ENCODE data around the gene ADAMTS12.

The ADAMTS12 gene

GRCh38 chr5:33842456-33842855 lies 49.3 kb downstream of the ADAMTS12 start:
- no peak for DNase-seq

DNA sequence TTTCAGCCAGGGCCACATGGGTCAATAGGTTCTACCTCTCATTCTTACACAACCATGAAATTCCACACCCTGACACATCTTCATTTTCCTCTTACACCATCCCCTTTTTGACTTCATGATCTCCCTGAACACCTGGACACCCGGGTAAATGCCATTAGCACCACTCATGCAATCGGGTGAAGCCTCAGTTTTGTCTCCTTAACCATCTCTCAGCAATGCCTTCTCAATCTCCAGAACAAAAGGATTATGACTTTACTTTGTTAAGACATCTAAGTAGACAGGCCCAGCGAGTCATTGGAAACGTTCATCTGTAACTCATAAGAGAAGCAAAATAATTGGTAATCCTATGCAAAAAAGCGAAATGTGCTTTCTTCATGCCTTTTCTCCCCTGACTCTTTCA lies 49.9 kb downstream of the ADAMTS12 start:
- no peak for DNase-seq

DNA sequence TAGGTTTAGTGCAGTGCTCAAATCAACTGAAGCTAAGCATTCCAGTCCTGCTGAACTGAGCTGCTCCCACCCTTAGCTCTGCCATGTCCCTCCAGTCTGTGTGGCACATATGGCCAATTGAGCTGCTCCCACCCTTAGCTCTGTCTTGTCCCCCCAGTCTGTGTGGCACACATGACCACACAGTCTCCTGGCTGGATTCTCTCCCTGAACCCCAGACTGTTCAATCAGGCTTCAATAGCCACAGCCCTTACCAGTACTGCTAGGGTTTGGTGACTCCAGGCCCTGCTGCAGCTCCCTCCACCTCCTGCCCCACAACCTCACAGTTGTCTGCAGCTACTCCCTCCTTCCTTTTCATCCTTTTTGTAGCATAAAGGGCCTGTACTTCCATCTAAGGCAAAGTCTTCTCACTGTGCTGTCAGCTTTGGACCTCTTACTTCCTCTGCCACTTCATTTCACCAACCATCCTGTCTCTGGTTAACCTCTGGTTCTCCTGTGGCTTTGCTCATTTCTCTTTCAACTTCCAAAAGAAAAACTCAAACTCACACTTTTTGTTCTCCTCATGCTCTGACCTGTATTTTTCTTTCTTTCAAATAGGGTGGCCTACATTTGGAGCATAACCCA lies 50.8 kb downstream of the ADAMTS12 start:
- DNase-seq: no peak

- DNase-seq: no peak
Measured at GRCh38 chr5:33837301-33837700, 54.5 kb downstream of the ADAMTS12 start.

DNA sequence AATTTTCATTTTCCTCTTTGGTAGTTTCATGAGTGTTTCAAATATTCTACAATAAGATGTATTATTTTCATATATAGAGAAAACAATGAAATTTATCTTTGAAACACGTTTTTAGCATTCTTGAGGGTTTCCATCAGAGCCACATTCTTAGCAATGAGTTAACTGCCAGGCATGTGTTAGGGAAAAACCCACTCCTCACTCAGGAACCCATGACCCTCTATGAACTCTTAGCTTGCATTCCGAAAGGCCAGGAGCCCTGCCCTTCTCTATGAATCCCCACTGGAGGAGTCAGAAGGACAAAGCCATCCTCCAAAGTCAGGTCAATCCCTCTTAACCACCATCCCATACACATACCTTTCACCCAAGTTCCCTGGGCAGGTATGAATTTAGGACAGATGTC lies 57.5 kb downstream of the ADAMTS12 start:
- DNase-seq: no peak

- no peak for DNase-seq
Measured at GRCh38 chr5:33833237-33833575, 58.6 kb downstream of the ADAMTS12 start.

DNA sequence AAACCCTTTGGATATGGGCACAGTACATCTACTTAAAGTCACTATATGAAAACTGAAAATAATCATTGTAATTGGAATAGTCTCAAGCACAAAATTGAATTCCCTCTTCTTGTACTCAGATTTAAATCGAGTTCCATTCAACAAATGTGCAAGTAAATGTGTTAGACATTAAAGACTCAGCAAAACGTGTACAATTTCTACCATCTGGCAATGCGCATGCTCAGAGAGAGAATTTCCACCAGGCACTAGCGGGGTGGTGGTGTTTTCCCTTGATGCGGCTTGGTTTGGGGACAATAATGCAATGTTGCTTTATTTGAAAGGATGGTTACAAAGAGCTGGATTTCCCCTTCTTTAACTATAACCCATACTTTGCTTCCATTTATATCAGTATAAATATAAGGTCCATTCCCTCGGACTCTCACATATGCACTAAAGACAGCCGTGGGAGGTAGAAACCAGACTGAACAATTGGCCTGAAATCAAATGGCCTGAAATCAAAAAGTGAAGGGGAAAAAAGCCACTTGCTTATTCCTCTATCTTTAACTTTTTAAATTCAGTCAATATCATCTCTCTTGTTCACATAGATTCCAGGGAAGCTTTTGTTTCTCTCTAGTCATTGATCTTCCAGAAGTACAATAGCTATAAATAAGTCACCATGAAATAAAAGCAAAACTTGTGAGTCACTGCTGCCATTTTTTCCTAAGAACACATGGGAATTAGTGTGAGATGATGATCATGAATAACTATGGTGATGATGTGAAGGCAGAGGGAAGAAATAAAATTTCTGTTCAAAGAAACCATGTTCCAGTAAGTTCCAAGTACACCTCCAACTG lies 59.2 kb downstream of the ADAMTS12 start:
- DNase-seq: no peak

DNA sequence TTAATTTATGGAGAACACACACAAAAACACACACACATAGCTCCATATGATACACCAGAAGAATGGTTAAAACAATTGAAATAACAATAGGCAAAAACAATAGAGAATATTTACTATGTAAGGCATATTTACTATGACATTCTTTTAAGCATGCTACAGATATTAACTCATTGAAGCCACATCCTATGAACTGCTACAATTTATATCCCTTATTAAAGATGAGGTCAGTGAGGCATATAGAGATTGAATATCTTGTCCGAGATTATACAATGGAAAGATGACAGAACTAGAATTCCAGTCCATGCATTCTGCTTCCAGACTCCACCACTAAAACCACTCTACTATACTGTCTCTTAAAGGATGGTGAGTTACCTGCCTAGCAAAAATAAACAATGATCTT lies 60.7 kb downstream of the ADAMTS12 start:
- no peak for DNase-seq

GRCh38 chr5:33829430-33829829 lies 62.4 kb downstream of the ADAMTS12 start:
- no peak for DNase-seq

DNA sequence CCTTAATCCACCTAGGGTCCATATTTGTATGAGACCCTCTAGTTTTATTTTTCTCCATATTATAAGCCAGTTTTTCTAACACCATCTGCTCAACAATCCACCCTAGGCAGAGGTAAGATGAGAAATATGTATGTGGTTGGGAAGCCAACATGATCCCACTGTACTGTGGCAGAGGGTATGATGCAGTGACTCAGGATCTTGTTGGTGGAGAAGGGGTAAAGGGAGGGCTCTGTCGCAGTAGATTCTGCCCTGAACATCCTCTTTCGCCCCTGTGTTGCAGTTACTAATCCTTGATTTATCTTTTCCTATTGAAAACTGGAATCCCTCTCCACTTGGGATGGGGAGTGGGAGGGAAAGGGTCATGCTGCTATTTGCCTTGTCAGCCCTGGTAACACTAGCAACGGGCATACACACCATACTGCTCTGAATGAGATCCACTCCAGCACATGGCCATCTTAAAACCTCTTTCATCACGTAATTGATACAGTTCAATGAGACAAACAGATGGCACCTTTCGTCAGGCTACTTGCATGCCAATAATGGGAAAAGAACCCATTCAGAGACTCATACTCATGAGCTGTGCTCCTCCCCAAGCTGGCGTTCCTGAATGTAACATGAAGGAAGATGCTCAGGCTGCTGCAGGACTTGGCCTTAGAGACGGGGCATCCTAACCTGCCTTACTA lies 63.0 kb downstream of the ADAMTS12 start:
- no peak for DNase-seq

- no peak for DNase-seq
Measured at GRCh38 chr5:33827885-33828284, 63.9 kb downstream of the ADAMTS12 start.

GRCh38 chr5:33827018-33827707 lies 64.6 kb downstream of the ADAMTS12 start:
- no peak for DNase-seq

GRCh38 chr5:33824516-33825195 lies 67.1 kb downstream of the ADAMTS12 start:
- DNase-seq: no peak

- DNase-seq: no peak
Measured at GRCh38 chr5:33817301-33817700, 74.5 kb downstream of the ADAMTS12 start.

DNA sequence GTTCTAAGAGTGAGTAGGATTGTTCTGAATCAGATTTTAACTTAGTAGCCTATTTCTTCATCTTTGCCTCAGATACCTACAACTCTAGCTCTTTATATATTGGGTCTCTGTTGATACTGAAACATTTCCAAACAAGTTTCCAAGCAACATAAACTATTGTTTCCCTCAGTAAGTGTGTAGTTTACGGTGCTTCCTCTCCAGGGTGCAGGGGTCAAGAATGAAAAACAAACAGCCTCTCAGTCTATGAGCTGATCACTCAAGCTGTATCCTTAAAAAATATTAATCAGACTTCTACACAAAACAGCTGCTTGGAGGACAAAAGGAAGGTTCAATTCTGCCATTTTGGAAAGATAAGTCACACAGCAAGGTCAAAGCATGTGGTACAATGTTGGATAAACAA lies 75.0 kb downstream of the ADAMTS12 start:
- DNase-seq: no peak

DNA sequence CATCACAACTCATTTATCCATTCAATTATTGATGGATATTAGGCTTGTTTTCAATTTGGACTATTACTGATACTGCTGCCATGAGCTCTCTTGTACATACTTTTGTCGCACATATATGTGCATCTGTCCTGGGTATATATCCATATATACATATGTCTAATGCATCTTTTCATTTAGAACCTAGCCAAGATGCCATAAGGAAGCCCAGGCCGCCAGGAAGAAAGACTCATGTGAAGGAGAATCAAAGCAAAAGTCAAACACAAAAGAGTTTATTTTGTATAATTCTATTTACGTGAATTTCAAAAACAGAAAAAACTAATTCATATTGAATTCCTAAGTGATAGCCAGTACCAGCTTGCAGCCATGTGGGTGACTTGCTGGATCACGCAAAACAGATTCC lies 79.0 kb downstream of the ADAMTS12 start:
- DNase-seq: no peak

- no peak for DNase-seq
Measured at GRCh38 chr5:33810491-33811120, 81.2 kb downstream of the ADAMTS12 start.

- no peak for DNase-seq
Measured at GRCh38 chr5:33809936-33810335, 81.9 kb downstream of the ADAMTS12 start.

GRCh38 chr5:33808699-33809098 lies 83.1 kb downstream of the ADAMTS12 start:
- no peak for DNase-seq

GRCh38 chr5:33807771-33808170 lies 84.0 kb downstream of the ADAMTS12 start:
- no peak for DNase-seq

DNA sequence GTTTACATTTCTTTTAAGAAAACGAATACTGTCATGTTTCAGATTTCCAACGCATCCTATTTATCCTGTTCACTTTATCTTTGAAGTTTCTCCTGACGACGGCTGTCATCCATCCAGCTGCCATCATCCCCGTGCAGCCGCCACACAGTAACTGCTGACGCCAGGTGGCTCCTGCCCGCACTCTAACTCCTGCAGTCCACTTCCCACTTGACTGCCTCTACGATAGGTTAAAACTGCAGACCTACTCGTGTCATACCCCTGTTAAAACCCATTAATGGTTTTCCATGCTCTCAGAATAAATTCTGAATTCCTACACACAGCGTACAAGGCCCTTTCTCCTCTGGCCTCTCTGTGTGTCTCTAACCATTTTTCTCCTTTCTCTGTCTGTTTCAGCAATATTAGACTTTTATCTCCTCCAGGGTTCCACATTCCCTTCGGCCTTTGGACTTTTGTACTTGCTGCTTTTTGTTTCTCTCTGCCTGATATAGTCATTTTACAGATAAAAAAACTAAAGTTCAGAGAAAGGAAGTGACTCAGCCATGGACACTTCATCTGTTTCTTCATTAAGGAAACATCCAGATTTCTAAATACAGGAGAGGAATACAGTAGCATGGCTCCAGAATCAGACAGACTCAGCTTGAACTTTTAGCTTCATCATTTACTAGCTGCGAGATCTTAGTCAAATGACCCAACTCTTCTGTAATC lies 84.9 kb downstream of the ADAMTS12 start:
- DNase-seq: no peak

DNA sequence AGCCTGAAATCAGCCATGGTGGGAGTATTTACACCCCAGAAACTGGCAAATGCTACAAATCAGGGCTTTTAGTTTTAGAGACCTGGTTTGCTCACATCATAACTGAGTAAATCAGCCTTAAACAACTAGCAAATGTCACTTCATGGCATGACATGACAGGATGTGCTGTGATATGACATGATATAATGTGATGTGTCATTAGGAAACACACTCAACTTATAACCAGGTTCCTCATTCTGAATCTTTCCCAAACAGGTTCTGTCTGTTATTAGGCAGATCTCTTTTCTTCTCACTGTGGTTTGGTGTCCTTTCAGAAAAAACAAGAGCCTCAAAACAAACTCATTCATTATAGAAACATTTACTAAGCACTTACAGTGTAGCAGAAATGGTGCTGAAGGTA lies 90.5 kb downstream of the ADAMTS12 start:
- DNase-seq: no peak
